Stimulated activated naive B cell treated with anti-CD40 and anti-IgM and Interleukin-4, amounts not matched to agents 10 μg/mL and 1 μg/mL and 100 μg/mL, for 72 hours (primary cell): Measurements from ENCODE around the gene XBP1.
"Not testable (repeated sequence)": the region's sequence is repeated elsewhere in the genome, so short reads cannot be mapped to it uniquely, and the experiment has no call there.

ENCODE experiments used
- ATAC-seq, 2 donors: fragments of 150-1000 bp; cut with Tn5 transposase; replicated peaks; 2 replicates each; pipeline ENCODE4 v1.10.0; 2021; ENCODE audit warnings: moderate library complexity in 1 of 2
- DNase-seq: peaks from one replicate; pipeline ENCODE4 v3.0.0; 2021
- H3K27ac Mint-ChIP-seq: one replicate; pipeline ENCODE4 v1.8.0; 2022; ENCODE audit warnings: mild to moderate bottlenecking, mixed read lengths
- H3K27me3 Mint-ChIP-seq, 2 donors: one replicate each; pipeline ENCODE4 v1.8.0; 2022; ENCODE audit warnings: mixed read lengths in 2 of 2
- H3K36me3 Mint-ChIP-seq, 2 donors: one replicate each; pipeline ENCODE4 v1.8.0; 2022; ENCODE audit warnings: mixed read lengths in 2 of 2, mild to moderate bottlenecking in 1 of 2
- H3K4me1 Mint-ChIP-seq, 2 donors: one replicate each; pipeline ENCODE4 v1.8.0; 2022; ENCODE audit warnings: mixed read lengths in 2 of 2, mild to moderate bottlenecking in 1 of 2
- H3K4me3 Mint-ChIP-seq, 2 donors: one replicate each; pipeline ENCODE4 v1.8.0; 2022; ENCODE audit warnings: mild to moderate bottlenecking in 2 of 2, mixed read lengths in 2 of 2, moderate library complexity in 1 of 2
- H3K9me3 Mint-ChIP-seq, 2 donors: one replicate each; pipeline ENCODE4 v1.8.0; 2022; ENCODE audit warnings: mixed read lengths in 2 of 2, mild to moderate bottlenecking in 1 of 2

Gene XBP1

DNA sequence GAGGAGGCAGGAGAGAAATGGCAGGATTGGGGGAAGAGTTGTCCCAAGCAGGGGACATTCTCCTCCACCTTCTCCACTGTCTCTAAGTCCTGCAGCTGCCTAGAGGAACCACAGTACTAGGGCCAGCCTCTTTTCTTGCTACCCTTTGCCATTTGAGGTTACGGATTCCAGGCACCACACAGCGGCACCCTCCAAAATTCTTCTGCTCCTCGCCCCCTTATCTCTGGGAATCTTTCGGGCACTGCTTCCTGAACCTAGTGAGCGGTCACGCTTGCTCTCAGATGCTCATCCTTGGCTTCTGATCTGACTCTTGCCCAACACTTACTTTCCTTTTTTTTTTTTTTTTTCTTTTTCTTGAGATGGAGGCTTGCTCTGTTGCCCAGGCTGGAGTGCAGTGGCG lies 26.6 kb upstream of the XBP1 start:
- no peaks in the 10 kb centered on the region for H3K9me3 Mint-ChIP-seq
- no peak for ATAC-seq
- DNase-seq = no peak
- H3K27ac Mint-ChIP-seq = no peak overlapping the region
- no peak overlapping the region for H3K4me3 Mint-ChIP-seq
- peaks cover 8 to 18% of the 10 kb centered on the region in 2 donors for H3K36me3 Mint-ChIP-seq
- H3K4me1 Mint-ChIP-seq = peaks cover 15 to 41% of the 10 kb centered on the region in 2 donors
- H3K27me3 Mint-ChIP-seq = no peaks in the 10 kb centered on the region

DNA sequence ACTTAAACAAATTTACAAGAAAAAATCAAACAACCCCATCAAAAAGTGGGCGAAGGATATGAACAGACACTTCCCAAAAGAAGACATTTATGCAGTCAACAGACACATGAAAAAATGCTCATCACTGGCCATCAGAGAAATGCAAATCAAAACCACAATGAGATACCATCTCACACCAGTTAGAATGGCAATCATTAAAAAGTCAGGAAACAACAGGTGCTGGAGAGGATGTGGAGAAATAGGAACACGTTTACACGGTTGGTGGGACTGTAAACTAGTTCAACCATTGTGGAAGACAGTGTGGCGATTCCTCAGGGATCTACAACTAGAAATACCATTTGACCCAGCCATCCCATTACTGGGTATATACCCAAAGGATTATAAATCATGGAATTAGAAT lies 26.1 kb upstream of the XBP1 start:
- ATAC-seq, DNase-seq, H3K4me3 Mint-ChIP-seq, H3K27me3 Mint-ChIP-seq, H3K9me3 Mint-ChIP-seq, H3K27ac Mint-ChIP-seq: not testable (repeated sequence)
- H3K4me1 Mint-ChIP-seq = peaks cover 20 to 46% of the 10 kb centered on the region in 2 donors
- H3K36me3 Mint-ChIP-seq = peaks cover 8 to 18% of the 10 kb centered on the region in 2 donors

DNA sequence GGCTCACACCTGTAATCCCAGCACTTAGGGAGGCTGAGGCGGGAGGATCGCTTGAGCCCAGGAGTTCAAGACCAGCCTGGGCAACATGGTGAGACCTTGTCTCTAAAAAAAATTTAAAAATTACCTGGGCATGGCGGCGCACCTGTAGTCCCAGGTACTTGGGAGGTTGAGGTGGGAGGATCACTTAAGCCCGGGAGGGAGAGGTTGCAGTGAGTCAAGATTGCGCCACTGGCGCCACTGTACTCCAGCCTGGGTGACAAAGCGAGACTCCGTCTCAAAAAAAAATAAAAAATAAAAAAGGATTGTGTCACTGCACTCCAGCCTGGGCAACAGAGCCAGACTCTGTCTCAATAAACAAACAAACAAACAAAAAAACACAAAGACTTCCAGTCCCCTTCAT lies 24.1 kb upstream of the XBP1 start:
- Mint-ChIP-seq H3K4me1 (peaks cover 21 to 56% of the 10 kb centered on the region in 2 donors), H3K36me3 (peaks cover 9 to 12% of the 10 kb centered on the region in 2 donors)
- not testable (repeated sequence) for ATAC-seq, H3K4me3 Mint-ChIP-seq, H3K27me3 Mint-ChIP-seq, H3K9me3 Mint-ChIP-seq, DNase-seq, H3K27ac Mint-ChIP-seq

DNA sequence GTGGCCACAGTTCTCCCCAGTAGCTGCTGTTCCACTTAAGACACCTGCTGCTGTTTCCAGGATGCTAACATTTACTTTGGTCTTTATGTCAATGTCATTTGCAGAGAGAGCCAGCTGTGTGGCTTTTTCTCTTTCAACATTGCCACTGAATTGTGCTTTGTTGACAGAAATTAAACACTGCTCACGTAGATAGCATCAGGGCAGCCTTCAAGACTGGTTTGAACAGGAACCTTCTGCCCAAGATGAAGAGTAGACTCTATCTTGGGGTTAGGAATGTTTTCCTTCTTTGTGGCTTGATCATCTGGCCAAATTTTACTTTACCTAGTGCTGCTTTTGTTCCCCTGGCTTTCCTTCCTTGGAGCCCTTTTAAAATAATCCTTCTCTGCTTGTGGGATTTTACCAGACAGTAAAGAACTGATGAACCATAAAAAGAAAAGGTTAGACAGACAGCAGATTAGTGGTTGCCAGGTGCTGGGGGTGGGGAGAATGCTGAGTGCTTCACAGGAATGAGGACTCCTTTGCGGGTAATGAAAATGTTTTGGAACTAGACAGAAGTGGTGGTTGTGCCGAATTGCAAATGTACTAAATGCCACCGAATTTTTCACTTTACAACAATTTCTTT lies 22.7 kb upstream of the XBP1 start:
- Mint-ChIP-seq H3K9me3 (no peaks in the 10 kb centered on the region), H3K4me3 (peak overlapping the region; percentile 18 to 59), H3K27ac (peak overlapping the region; percentile 80), H3K27me3 (no peaks in the 10 kb centered on the region), H3K36me3 (peaks cover 9 to 17% of the 10 kb centered on the region in 2 donors), H3K4me1 (peaks cover 26 to 63% of the 10 kb centered on the region in 2 donors)
- peak; percentile 86 for ATAC-seq
- DNase-seq = peak; percentile 40

DNA sequence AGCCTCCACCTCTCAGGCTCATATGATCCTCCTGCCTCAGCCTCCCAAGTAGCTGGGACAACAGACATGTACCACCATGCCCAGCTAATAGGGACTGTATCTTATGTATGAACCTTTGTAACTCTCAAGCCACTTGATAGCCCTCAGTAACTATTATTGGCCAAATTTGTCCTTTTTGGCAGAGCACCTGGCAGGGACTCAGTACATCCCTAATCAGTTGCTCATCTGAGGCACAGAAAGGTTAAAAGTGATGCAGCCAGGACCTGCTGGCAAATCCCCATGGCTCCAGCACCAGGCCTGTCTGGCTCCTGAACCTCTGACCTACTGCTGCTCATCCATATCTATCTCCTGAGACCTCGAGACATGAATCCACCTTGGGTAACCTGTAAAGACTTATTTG lies 21.1 kb upstream of the XBP1 start:
- no peak for DNase-seq
- Mint-ChIP-seq H3K4me1 (peaks cover 29 to 55% of the 10 kb centered on the region in 2 donors), H3K27ac (peak overlapping the region; percentile 10), H3K27me3 (no peaks in the 10 kb centered on the region), H3K36me3 (peaks cover 13 to 24% of the 10 kb centered on the region in 2 donors), H3K9me3 (no peaks in the 10 kb centered on the region), H3K4me3 (no peak overlapping the region)
- no peak for ATAC-seq

DNA sequence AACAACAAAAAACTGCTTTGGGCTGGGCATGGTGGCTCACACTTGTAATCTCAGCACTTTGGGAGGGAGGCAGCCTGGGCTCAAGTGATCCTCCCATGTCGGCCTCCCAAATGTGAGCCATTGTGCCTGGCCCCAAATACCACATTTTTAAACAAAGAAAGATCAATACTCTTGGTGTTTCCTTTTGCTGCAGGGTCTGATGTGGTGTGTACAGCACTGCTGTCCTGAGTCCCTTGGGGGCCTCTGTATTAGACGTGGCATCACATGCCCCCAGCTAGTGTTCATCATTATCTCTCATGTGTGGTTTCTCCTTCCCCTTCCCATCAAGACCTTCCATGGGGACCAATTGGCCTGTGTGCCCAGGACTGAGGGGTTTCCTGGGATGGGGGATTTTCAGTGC lies 20.5 kb upstream of the XBP1 start:
- H3K27ac Mint-ChIP-seq = no peak overlapping the region
- ATAC-seq (no peak), DNase-seq (no peak)
- H3K4me1 Mint-ChIP-seq = peaks cover 29 to 54% of the 10 kb centered on the region in 2 donors
- no peaks in the 10 kb centered on the region for H3K9me3 Mint-ChIP-seq
- H3K4me3 Mint-ChIP-seq = no peak overlapping the region
- H3K36me3 Mint-ChIP-seq = peaks cover 13 to 24% of the 10 kb centered on the region in 2 donors
- H3K27me3 Mint-ChIP-seq = no peaks in the 10 kb centered on the region

DNA sequence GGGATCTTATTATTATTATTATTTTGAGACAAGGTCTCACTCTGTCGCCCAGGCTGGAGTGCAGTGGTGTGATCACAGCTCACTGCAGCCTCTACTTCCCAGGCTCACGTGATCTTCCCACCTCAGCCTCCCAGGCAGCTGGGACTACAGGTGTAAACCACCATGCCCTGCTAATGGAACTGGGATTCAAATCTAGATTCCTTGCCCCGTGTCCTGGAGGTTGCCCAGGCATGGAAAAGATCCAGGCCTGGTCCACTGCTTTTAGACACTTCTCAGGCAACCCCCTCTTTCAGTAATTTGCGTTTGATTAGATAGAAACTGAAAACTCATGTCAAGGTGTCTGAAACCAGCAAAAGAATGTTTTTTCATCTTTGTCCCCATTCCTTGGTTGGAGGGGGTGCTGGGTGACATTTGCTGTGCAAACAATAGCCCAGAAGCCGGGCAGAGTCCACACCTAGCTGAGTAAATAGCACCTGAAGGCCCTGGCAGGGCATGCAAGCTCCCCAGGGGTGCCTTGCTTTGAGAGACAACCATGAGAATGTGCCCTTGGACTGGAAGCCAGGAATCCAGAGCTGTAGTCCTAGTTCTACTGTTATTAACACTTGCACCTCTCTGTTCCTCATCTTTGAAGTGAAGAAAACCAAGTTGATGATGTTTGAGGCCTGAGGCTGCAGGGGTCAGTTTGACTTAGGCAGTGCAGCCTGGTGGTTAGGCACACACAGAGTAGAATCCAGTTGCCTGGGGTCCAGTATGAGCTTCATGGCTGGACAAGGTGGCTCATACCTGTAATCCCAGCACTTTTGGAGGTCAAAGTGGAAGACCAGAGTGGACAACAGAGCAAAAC lies 19.1 kb upstream of the XBP1 start:
- no peaks in the 10 kb centered on the region for H3K9me3 Mint-ChIP-seq
- peaks cover 29 to 54% of the 10 kb centered on the region in 2 donors for H3K4me1 Mint-ChIP-seq
- no peaks in the 10 kb centered on the region for H3K27me3 Mint-ChIP-seq
- H3K27ac Mint-ChIP-seq = no peak overlapping the region
- ATAC-seq (no peak), DNase-seq (no peak)
- no peak overlapping the region for H3K4me3 Mint-ChIP-seq
- peaks cover 22 to 28% of the 10 kb centered on the region in 2 donors for H3K36me3 Mint-ChIP-seq

DNA sequence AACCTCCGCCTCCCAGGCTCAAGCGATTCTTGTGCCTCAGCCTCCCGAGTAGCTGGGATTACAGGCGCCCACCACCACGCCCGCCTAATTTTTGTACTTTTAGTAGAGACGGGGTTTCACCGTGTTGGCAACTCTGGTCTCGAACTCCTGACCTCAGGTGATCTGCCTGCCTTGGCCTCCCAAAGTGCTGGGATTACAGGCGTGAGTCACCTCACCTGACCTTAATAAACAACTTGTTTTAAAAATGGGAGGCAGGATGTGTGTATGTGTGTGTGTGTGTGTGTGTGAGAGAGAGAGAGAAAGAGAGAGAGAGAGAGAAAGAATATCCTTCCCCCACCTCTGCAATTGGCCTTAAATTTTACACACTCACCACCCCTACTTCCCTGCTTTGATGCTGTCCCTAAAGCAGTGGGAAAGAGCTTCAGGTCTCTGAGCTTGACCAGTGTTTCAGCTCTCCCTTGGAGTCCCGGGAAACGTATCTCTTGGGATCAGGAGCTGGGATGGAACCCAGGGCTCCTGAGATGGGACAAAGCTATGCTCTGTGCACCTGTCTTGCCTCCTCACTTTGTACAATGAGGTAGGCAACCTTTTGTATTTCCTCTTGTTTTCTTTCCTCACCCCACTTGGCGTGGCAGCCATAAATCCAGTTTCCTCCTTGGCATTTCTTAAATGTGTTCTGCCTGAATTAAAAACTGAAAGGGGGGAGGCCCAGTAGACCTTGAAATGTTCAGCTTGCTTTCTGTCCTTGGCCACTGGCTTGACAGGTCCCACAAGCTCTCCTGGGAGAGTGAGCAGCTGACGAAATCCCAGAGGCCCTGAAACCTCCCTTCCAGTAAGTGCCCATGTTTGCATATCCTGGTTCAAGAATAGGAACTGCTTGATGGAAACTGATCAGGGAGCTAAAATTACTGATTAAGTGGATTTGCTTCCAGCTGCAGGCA lies 17.8 kb upstream of the XBP1 start:
- Mint-ChIP-seq H3K27me3 (no peaks in the 10 kb centered on the region), H3K36me3 (peaks cover 22 to 41% of the 10 kb centered on the region in 2 donors), H3K4me1 (peaks cover 27 to 54% of the 10 kb centered on the region in 2 donors), H3K4me3 (peak overlapping the region in 1 of 2 donors; percentile 50), H3K27ac (peak overlapping the region; percentile 89), H3K9me3 (no peaks in the 10 kb centered on the region)
- no peak for ATAC-seq
- no peak for DNase-seq

DNA sequence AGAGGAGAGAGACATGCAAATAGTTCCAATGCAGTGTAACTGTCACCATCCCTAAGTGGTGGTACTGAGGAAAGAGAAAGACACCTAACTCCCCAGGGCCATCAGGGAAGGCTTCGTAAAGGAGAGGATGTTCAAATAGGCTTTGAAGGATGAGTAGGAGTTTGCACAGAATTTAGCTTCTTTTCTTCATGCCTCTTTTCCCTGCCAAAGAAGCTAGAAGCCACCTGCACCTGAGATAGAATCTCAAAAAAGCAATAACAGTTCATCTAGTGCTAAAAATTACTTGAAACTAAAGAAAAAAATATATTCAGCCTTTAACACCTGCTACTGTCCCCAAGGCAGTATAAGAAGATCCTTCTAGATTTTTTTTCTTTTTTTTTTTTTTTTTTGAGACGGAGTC lies 16.7 kb upstream of the XBP1 start:
- no peak for DNase-seq
- H3K4me1 Mint-ChIP-seq = peaks cover 22 to 49% of the 10 kb centered on the region in 2 donors
- H3K27ac Mint-ChIP-seq = no peak overlapping the region
- no peak for ATAC-seq
- H3K27me3 Mint-ChIP-seq = no peaks in the 10 kb centered on the region
- no peak overlapping the region for H3K4me3 Mint-ChIP-seq
- peaks cover 22 to 41% of the 10 kb centered on the region in 2 donors for H3K36me3 Mint-ChIP-seq
- no peaks in the 10 kb centered on the region for H3K9me3 Mint-ChIP-seq

DNA sequence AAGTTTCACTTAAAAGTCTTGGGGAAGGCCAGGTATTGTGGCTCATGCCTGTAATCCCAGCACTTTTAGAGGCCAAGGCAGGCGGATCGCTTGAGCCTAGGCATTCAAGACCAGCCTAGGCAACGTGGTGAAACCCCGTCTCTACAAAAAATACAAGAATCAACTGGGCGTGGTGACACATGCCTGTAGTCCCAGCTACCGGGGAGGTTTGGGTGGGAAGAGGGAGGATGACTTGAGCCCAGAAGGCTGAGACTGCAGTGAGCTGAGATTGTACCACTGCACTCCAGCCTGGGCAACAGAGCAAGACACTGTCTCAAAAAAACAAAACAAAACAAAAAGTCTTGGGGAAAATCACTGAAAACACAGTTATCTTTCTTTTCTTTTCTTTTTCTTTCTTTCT lies 15.4 kb upstream of the XBP1 start:
- Mint-ChIP-seq H3K36me3 (peaks cover 20 to 41% of the 10 kb centered on the region in 2 donors), H3K4me3 (no peak overlapping the region), H3K9me3 (no peaks in the 10 kb centered on the region), H3K4me1 (peaks cover 19 to 49% of the 10 kb centered on the region in 2 donors), H3K27me3 (no peaks in the 10 kb centered on the region), H3K27ac (no peak overlapping the region)
- DNase-seq (no peak), ATAC-seq (no peak)

DNA sequence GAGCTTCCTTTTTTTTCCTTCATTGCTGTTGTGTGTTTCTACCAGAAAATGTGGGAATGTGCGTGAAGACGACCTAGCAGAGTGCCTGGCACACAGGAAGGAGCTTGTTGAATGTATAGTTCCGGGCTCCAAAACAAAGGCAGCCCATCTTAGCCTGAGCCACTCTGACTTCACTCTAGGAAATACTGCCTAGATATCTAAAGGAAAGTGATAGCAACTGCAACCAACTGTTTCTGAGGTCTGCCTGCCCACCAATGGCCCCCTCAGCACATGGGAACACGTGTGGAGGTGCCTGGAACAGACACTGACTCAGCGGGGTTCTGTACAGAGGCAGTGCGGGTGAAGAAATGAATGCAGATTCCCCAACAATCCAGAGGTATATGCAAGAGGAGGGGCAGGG lies 14.7 kb upstream of the XBP1 start:
- Mint-ChIP-seq H3K36me3 (peaks cover 20 to 41% of the 10 kb centered on the region in 2 donors), H3K9me3 (no peaks in the 10 kb centered on the region), H3K27ac (no peak overlapping the region), H3K4me1 (peaks cover 23 to 55% of the 10 kb centered on the region in 2 donors), H3K4me3 (no peak overlapping the region), H3K27me3 (no peaks in the 10 kb centered on the region)
- ATAC-seq (no peak), DNase-seq (no peak)

DNA sequence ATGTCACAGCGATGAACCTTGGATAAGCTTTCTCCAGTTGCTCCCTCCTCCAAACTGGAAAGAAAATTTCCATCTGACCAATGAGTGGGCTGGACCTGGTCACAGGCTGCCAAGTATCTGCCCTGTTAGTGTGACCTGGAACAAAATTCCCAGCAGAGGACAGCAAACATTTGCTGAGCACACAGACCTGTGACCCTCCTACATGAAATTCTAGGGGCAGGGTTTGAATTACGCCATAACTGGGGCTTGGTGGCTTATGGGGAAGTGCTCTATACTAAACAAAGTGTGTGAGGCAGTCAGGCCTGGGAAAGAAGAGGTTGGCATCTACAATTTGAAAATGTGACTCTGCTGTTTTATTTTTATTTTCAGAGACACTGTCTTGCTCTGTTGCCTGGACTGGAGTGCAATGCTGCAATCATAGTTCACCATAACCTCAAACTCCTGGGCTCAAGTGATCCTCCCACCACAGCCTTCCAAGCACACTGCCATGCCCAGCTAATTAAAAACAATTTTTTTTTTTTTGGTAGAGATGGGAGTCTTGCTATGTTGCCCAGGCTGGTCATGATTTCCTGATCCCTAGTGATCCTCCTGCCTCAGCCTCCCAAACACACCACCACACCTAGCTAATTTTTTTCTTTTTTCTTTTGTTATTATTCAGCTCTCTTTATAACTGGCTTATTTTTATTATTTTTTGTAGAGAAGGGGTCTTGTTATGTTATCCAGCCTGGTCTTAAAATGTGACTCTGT lies 13.6 kb upstream of the XBP1 start:
- H3K36me3 Mint-ChIP-seq = peaks cover 22 to 45% of the 10 kb centered on the region in 2 donors
- H3K27me3 Mint-ChIP-seq = no peaks in the 10 kb centered on the region
- ATAC-seq (no peak), DNase-seq (no peak)
- H3K27ac Mint-ChIP-seq = no peak overlapping the region
- H3K4me3 Mint-ChIP-seq = no peak overlapping the region
- H3K4me1 Mint-ChIP-seq = peaks cover 21 to 50% of the 10 kb centered on the region in 2 donors
- H3K9me3 Mint-ChIP-seq = no peaks in the 10 kb centered on the region

DNA sequence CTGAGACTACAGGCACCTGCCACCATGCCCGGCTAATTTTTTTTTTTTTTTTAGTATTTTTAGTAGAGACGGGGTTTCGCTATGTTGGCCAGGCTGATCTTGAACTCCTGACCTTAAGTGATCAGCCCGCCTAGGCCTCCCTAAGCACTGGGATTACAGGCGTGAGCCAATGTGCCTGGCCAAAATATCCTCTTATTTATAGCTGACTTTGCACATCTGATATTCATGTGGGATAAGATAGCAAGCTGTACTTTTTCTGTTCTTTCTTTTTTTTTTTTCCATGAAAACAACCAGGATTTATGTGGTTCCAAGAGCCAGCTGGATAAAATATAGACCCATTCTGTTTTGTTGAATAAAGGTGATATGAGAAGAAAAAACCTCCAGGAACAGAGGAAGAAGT lies 12.1 kb upstream of the XBP1 start:
- Mint-ChIP-seq H3K9me3 (no peaks in the 10 kb centered on the region), H3K4me1 (peaks cover 14 to 37% of the 10 kb centered on the region in 2 donors), H3K4me3 (no peak overlapping the region), H3K36me3 (peaks cover 24 to 44% of the 10 kb centered on the region in 2 donors), H3K27me3 (no peaks in the 10 kb centered on the region), H3K27ac (no peak overlapping the region)
- DNase-seq (no peak), ATAC-seq (no peak)
